HEK293T (cell line): ENCODE results near the gene TOR4A.

Experiments used
- ARNT ChIP-seq: fragments of 450-650 bp; IDR thresholded peaks from 2 replicates; pipeline ENCODE4 v1.6.1; 2017; ENCODE audit warnings: mild to moderate bottlenecking
- BHLHE40 ChIP-seq: fragments of 450-650 bp; IDR thresholded peaks from 2 replicates; pipeline ENCODE4 v1.6.1; 2016; ENCODE audit warnings: mild to moderate bottlenecking, moderate library complexity, borderline replicate concordance
- ELF4 ChIP-seq: fragments of 450-650 bp; IDR thresholded peaks from 2 replicates; pipeline ENCODE4 v1.6.1; 2017; ENCODE audit warnings: antibody characterized with exemption
- FOXA1 ChIP-seq: fragments of 450-650 bp; IDR thresholded peaks from 2 replicates; pipeline ENCODE4 v1.6.1; 2016; ENCODE audit warnings: mild to moderate bottlenecking
- FOXM1 ChIP-seq: fragments of 450-650 bp; IDR thresholded peaks from 2 replicates; pipeline ENCODE4 v1.6.1; 2017; ENCODE audit warnings: mild to moderate bottlenecking, borderline replicate concordance
- HDGF ChIP-seq: fragments of 450-650 bp; IDR thresholded peaks from 2 replicates; pipeline ENCODE4 v1.6.1; 2017; ENCODE audit warnings: antibody characterized with exemption, borderline replicate concordance
- LEF1 ChIP-seq: fragments of 450-650 bp; IDR thresholded peaks from 2 replicates; pipeline ENCODE4 v1.6.1; 2017; ENCODE audit warnings: mild to moderate bottlenecking, borderline replicate concordance
- NFRKB ChIP-seq: fragments of 450-650 bp; IDR thresholded peaks from 2 replicates; pipeline ENCODE4 v1.6.1; 2016; ENCODE audit warnings: mild to moderate bottlenecking, moderate library complexity
- SP1 ChIP-seq: fragments of 450-650 bp; IDR thresholded peaks from 2 replicates; pipeline ENCODE4 v1.6.1; 2017
- SUZ12 ChIP-seq: fragments of 450-650 bp; IDR thresholded peaks from 2 replicates; pipeline ENCODE4 v1.6.1; 2016; ENCODE audit warnings: mild to moderate bottlenecking
- ZNF384 ChIP-seq: fragments of 450-650 bp; IDR thresholded peaks from 2 replicates; pipeline ENCODE4 v1.6.1; 2016

- TF ChIP-seq SUZ12 (no peak), NFRKB (no peak), LEF1 (no peak), SP1 (no peak), BHLHE40 (no peak), FOXM1 (no peak), HDGF (no peak), FOXA1 (no peak), ARNT (no peak), ELF4 (no peak), ZNF384 (no peak)
Measured at GRCh38 chr9:137234055-137234697, 43.4 kb upstream of the TOR4A start.
